AML-193 (cell line): ENCODE measurements around the gene SLC43A2.
"Not testable (repeated sequence)": the region's sequence is repeated elsewhere in the genome, so short reads cannot be mapped to it uniquely, and the experiment has no call there.

Experiments used
- DNase-seq, 2 experiments: peaks; one replicate each; lab custom pipeline; 2025; lab: John Stamatoyannopoulos, UW

SLC43A2 gene

DNA sequence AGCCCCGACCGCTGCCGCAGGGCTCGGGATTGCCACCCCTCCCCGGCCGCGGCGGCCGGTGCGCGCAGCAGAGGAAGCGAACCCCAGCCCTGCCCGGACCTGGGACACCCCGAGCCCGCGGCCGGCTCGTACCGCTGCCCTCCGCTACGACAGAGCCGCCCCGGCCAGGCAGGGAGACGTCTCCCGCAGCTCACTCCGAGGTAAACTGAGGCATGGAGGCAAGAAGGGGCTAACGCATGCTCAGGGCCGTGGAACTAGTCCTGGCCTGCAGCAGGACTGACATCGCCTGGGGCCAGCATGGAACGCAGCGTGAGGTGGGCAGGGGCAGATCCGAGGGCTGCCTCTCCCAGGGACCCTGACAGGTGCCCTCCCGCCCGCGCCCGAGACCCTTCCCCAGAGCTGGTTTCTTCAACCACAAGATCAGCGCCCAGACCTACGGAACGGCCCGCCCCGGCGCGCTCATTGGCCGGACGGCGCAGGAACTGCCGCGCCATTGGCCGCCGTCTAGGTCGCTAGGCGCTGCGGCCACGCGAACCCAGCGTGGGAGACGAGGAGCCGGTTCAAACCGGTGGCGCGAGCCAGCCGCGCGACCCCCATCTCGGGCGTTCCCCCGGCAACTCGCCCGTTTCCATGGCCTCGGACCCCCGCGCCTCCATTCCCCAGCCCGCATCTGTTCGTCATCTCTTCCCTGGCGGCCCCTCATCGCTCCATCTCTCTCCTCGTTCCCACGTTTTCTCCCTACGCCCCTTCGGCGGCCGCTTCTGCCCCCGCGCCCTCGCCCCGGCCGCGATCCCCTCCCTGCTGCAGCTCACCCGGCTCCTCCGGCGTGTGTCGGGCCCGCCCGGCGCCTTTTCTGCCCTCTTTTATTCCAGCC is at the start of gene SLC43A2:
TSS of gene SLC43A2 (minus strand) at position 853 of the 874 bp plus-strand sequence. CDS start 960 bp downstream, outside the sequence.
- DNase-seq: peak; percentile 8 to 32

DNA sequence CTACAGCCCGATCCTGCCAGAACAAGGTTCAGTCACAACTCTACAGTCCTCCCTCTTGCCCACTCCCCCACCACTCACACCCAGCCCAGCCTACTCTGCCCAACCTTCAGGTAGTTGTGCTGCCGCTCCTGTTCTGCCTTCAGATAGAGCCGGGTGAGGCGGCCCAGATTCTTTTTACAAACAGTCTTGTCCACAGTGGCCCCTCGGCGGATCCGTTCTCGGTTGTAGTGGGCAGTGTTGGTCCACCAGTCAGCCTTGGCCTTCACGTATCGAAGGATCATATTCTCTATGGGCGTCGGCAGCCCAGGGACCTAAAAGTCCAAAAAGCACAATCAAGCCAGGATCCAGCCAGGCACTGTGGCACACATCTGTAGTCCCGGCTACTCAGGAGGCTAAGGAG is 47.8 kb upstream of the SLC43A2 start:
- DNase-seq: no peak

DNA sequence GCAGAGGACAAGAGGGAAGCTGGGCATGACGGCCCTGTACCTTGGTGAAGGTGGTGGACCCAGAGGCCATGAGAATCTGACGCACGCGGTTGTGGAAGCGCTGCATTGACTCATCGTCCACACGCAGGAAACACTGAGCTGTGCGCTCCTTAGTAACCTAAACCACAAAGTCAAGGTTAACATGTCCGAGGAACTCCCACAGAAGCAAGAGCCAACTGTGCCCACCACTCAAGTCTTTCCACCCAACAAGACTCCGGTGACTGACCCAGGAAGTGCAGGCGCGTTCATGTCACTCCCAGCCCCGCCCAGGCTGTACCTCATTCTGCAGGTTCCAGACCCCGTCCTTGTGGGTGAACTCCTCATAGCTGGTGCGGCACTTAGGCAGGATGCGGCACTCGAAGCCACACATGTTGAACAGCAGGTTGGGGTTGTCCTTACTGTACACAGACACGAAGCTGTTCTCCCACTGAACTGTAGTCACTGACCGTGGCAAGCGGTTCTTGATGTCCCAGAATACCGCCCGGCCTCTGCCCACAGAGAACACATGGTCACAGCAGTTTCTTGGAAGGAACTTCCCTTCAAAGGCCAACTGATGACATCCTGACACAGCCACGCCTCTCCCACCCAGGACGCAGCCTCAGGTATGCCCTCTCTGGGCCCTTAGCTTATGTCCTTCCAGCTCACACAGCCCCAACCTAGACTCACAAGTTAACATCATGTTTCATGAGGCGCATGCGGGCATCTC is 44.6 kb upstream of the SLC43A2 start:
- DNase-seq: no peak

DNA sequence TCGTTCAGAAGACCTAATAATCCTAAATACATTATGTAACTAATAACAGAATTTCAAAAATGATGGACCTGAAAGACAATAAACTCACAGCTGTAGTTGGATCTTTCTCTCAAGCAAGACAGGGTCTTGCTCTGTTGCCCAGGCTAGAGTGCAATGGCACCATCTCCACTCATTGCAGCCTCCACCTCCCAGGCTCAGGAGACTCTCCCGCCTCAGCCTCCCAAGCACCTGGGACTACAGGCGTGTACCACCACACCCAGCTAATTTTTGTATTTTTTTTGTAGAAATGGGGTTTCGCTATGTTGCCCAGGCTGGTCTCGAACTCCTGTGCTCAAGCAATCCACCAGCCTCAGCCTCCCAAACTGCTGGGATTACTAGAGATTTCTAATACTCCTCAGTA is 35.3 kb upstream of the SLC43A2 start:
- not testable (repeated sequence) for DNase-seq

DNA sequence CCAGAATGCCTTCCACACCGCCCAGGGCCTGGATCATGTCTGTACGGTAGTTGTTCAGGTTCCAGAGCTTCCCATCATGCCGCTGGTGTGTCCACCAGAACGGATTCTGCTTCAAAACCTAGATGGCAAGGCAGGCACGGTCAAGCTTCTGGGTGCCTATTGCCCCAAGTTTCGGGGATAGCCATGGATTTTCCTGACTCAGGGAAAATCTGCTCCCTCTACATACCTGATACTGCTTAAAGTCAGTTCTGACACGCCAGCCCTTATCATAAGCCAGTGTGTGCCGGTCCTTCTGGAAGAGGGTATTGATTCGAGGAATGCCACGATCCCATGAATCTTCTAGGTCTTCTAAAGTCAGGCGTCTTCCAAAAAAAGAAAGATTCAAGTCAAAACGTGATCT is 32.4 kb upstream of the SLC43A2 start:
- no peak for DNase-seq

DNA sequence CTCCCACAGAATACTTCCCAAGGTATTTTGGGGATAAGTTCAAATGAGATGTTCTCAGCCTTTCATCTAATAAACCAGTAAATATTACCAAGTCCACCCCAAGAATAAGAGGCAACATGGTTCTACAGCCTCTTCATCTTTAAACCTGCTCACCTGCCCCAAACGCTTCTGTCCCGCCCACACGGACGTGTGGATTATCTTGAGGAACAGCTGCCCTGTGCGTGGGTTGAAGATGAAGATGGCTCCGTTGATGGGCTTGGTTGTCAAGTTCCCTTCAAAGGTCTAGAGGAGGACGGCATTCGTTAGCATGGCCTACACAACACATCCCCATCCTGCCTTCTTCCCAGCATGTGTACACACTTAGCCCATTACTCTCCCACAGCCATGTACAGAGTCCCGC is 29.5 kb upstream of the SLC43A2 start:
- DNase-seq: no peak

DNA sequence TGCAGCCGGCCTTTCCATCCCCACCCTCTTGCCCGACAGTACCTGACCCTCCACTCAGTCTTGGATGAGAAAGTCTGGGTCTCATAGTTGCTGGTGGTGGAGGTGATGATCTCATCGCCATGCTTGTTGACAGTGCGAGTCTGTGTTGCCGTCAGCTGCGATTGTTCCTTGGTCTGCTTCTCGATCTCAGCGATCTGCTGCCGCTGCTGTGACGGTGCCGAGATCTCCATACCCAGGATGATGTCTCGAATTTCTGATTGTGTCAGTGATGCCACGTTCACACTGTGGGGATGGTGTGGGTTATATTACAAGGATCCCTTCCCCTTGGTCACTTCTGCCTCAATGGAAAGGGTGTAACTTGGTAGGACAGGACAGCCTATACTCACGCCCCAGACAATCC is 25.1 kb upstream of the SLC43A2 start:
- no peak for DNase-seq

DNA sequence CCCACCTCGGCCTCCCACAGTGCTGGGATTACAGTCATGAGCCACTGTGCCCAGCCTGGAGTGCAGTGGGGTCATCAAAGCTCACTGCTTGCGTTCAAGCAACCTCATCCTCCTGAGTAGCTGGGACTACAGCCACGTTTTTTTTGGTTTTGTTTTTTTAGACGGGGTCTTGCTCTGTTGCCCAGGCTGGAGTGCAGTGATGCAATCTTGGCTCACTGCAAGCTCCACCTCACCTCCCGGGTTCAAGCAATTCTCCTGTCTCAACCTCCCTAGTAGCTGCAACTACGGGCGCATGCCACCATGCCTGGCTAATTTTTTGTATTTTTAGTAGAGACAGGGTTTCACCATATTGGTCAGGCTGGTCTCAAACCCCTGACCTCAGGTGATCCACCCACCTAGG is 24.2 kb upstream of the SLC43A2 start:
- DNase-seq: not testable (repeated sequence)

DNA sequence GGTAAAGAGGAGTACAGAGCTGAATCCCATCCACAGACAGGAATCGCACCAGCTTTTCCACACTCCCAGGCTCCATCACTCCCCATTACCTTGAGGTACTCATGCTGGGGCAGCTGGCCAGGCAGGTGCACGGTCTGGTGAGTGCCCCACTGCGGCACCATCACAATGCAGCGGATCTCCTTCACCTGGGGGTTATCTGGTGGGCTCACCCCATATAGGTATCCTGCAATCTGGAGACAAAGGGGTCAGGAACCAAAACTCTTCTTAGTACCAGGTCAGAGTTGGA is 22.9 kb upstream of the SLC43A2 start:
- DNase-seq: no peak

DNA sequence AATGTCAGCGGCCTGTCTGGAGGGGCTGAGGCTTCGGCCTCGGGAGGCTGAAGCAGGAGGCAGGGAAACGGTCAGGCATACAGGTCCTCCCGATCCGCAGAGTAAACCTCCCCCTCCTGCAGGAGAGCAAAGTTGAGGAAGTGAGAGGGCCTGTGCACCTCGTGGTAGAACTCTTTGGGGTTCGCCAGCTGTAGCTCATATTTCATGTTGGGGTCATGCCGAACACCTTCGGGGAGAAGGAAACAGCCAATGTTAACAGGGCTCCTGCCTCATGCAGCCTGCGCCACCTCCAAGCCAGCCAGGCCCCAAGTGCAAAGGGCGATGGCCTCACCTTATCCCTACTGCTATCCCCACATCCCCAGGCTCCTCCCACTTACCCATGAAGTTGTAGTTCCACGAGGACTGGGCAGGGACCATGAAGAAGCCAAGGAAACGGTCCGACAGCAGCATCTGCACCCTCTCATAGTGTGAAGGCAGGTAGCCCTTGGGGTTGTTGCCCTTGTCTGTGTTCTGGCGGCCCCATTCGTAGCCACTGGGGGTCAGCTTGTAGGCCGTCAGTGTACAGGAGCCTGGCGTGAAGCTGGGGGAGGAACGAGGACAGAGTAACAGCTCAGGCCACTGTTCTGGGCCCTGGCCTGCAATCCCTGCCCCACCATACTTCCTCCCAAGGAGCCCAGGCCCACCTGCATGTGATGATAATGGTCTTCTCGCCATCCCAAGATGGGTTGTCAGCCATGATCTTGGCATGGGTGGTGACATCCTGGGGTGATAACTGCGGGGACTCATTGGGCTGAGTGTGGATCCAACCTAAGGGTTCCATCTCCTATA is 22.3 kb upstream of the SLC43A2 start:
- no peak for DNase-seq

DNA sequence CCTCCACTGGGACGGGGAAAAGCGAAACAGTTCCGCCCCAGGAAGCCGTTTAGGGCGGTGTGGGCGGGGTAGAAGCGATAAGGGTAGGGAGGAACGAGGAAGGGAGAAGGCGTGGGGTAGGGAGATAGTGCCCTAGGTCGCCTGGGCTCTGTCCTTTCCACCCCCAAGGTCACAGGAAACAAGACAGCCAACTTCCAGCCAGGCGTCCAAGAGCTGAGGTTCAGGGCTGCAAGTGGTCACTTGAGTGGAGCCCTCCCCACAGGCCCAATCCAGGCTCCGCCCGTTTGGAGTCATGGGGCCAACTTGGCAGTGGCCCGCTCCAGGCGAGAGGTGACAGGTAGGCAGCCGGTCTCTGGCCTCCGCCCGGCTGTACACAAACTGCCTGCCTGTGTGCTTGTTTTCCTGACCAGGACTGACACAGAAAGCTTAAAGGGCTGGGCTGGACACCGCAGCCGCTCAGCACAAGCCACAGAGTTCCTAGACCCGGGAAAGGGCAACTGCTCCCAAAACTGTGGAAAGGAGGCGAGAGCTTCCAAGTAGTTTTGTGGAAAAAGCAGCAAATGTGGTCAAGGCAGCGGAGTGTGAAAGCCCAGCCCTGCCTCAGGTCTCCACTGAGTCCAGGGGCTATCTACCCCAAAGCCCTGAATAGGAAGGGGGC is 21.3 kb upstream of the SLC43A2 start, which contains the start of gene RILP:
TSS of gene RILP (minus strand) at position 23 of the 658 bp plus-strand sequence. CDS start 62 bp downstream, outside the sequence.
- no peak for DNase-seq

DNA sequence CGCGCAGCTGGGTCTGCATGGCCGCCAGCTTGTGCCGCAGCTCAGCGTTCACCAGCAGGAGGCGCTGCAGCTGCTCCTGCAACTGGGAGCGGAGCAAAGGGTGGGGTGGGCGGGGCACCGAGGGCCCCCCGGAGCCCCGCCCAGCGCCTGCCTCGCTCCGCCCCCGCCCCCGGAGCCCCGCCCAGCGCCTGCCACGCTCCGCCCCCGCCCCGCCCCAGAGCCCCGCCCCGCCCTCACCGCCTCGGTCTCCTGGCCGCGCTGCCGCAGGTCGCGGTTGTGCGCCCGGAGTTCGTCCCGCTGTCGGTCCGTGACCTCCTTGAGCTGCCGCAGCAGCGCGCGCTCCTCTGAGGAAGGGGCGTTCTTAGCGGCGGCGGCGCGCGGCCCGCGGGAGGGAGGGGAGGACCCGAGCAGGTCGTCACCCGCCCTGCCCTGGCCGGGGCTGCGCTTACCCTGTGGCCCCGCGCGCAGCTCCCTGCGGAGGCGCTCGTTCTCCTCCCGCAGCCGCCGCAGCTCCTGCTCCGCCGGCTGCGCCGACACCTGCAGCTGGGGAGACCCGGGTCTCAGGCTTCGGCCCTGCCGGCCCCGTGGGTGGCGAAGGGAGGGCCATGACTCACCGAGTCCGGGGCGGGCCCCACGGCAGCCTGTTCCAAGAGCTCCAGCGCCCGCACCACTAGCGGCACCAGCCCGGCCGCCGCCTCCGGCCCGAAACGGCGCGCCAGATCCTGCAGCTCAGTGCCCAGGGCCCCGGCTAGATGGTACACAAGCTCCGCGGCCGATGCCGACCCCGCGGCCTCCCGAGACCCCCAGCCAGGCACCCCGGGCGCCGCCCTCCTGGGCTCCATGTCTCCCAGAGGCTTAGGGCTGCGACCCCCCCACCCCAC is 20.6 kb upstream of the SLC43A2 start:
- peak; percentile 48 to 57 for DNase-seq

DNA sequence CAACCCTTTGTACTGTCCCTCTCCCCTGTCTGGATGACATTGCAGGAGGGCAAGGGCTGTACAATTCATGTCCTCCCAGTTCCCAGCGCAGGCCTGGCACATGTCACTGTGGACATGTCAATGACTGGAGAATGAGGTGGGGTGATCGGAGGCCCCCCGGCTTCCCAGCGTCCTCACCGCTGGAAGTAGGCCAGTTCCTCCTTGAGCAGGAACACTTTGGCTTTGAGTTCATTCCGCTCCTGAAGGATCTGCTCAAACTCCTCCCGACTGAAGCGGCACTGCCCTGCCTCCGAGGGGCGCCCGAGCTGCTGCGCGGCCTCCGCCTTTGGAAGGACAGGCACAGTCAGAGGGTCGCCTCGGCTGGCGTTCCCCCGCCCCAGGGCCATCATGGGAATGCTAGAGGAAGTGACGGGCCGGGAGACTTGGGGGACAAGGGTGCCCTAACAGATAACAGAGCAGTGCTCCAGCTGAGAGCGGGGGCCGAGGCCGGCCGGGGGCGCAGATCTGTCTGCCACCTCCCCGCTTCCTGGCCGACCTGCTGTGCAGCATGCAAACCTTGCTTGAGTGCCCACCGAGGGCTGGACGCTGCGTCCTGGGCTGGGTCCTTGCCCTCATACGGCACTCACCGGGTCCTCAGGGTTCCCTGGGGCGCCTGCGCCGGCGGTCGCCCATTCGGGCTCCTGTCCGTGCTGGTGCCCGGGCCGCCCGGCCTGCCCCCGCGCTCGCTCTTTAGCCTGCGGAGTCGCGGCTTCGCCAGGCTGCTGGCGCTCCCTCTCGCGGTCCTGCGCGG is 19.7 kb upstream of the SLC43A2 start:
- no peak for DNase-seq

DNA sequence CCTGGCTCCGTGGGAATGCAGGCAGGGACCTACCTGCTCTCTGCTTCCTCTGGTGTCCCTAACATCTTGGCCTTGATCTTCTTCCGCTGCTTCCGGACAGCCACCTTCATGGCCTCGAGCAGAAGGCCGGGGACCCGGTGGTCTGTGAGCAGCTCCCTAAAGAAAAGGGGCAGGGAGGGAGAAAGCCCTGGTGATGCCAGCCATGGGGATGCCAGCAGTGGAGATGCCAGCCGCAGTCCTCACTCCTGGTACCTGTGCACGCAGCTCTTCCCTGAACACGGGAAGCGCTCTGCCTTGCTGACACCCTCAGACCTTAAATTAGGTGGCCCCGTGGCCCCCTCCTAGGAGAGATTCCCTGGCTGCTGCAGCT is 19.2 kb upstream of the SLC43A2 start:
- DNase-seq: no peak

DNA sequence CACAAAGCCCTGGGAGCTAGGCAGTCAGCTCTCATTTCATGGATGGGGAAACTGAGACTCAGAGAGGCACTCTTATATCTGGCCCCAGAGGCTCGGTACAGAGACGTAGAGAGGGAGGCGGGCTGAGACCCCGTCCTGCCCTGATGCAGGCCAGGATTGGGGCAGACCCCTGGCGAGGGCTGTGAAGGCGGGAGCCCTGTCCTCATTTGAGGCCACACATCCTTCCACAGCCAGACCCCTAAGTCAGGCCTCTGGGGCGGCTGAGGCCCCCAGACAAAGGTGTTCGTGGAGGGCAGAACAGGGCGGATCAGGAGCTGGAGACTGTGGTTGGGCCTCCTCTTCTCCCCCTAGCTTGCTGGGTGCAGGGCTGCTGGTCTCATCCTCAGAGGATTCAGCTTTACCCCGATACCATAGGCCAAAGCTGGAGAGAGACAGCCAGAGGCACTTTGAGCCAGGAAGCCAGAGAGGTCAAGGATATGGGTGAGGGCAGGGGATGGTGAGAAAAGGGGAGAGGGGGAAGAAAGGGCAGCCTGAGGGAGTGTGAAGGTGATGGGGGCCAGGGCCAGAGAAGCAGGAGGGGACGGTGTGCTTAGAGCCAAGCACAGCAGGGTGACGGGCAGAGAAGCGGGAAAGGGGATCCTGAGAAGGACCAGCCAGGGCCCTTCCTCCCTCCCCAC is 17.7 kb upstream of the SLC43A2 start:
- no peak for DNase-seq

DNA sequence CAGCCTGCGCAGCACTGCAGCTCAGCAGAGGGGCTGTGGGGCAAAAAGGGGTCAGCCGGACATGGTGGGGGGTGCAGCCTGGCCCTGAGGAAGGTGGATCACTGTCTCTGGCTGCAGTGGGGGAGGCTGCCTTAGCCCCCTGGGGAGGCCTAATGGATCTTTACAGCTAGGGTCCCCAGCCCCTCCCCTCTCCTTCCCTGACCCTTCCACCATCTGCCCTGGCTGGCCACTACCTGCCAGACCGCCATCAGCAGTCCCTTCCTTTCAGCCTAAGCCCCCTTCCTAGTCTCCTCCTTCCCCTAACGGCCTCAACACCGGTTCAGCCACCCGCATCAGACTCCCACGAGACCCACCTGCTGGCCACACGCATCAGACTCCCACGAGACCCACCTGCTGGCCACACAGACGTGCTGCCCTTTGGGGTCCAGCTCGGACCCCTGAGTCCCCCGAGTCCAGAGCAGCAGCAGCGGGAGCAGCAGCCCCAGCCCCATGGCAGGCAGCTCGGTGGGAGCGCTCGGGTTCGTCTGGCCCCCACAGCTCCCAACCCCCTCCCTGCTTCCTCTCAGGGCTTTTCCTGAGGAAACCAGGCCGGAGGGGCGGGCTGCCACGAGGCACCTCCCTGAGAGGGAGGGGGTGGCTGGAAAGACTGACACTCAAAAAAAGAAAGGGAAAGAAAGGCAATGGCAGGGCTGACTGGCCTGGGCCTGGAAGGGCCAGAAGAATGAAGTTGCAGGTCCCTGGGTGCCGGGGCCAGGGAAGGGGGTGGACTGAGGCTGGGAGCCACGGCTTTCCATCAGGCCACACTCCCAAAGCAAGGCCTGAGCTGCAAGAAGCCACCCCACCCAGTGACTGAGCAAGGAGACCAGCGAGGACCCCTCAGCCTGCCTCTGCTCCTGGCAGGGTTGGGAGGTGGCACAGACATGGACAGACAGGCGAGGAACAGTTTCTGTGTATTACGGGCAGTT is 16.9 kb upstream of the SLC43A2 start, which contains the start of gene SCARF1:
TSS of gene SCARF1 (minus strand) at position 526 of the 965 bp plus-strand sequence. CDS start at position 491, 35 bp downstream.
- DNase-seq: no peak

DNA sequence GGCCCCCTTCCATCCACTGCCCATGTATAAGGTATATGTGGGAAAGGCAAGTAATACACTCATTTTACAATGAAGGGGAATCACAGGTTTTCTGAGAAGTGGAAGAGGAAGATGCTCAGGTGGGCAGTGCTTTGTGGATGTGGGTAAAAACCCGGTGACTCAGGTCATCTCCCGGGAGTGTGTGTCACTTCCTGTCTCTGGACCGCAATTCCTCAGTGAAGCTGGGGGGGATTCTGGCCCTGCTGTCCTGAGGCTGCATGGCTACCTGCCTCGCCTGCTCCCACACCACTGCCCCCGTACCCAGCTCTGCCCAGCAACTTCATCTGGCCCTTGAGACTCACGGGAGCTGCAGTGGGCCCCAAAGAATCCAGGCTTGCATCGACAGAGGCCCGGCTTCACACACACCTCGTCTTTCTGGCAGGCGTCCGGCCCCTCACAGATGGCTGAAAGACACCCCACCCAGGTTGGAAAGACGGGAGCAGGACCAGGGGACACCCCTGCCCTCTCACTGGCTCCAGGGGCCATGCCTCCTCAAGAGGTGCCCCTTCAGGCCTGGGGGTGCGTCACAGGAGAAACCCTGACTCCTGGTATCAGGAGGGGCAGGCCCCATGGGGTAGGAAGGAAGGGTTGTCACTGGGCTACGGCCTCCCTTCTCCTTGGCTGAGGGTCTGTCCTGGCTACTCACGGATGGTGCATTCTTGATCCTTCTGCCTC is 16.0 kb upstream of the SLC43A2 start:
- no peak for DNase-seq
